ENCODE data around the gene TRIM66.

DNA sequence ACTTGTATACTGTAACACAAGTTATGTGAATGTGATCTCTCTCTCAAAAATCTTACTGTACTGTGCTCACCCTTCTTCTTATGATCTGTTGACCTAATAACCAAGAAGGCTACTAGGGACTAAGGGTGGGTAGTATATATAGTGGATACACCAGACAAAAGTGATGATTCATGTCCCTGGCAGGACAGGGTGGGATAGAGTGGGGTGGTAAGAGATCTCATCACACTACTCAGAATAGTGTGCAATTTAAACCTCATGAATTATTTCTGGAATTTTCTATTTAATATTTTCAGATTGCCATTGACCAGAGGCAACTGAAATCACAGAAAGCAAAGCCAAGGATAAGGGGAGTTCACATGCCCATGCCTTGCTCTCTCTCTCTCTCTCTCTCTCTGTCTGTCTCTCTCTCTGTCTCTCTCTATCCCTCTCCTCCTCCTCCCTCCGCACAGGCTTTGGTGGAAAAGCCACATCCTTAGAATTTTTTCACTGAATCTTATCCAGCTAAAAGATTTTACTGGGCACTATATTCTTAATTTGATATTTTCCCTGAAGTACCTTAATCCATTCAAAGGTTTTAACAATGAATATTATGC, 76.4 kb downstream of the TRIM66 start:
- TF ChIP-seq CTCF (conservative IDR thresholded peaks at IDR 0.05 in 1 of 2, IDR thresholded peaks at IDR 0.05 in 1 of 2; ENCODE audit: low read depth in 1 of 2, low read length in 2 of 2) (no peak), EZH2 (IDR thresholded peaks at IDR 0.05; ENCODE audit: low read length, missing control alignments) (no peak)

Data from fibroblast of lung (primary cell).